ENCODE results near the gene DAPK1. TPM values are rescaled to one million over a fixed set of nuclear protein-coding genes. Genes with fewer than 3 reads are reported as not detected.
A peak's percentile ranks its signal among the peaks of the same experiment; 100 is the strongest.

The DAPK1 gene
- total RNA-seq, 1 donor from 2014 or later, result 24.6 TPM

DNA sequence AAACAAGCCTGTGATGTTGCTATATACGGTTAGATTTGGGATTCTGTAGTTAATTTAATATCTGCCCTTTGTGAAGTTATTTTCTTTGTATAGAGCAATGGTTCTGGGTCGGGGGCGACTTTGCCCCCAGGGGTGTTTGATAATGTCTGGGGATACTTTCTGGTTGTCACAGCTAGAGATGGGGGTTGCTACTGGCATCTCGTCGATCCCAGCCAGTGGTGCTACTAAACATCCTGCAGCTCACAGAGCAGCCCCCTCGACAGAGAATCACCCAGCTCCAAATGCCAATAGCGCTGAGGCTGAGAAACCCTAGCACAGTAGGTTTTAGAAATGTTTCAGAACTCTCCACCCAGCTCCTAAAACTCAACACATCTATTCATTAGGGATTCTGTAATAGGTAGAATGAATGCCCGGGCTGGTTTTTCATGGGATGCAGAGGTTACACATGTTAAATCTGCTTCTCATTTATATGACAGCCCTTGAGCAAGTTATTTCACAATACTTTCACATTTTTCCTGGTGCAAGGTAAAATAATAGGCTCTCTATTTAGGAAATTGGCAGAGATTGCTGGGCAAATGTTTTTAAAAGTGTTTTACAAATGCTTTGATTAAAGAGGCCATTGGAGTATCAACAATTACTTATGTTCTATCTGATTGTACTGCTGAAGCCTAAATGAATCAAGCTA lies 153.1 kb downstream of the DAPK1 start:
- no peaks in the 10 kb centered on the region for H3K36me3 ChIP-seq
- TF ChIP-seq POLR2A (IDR thresholded peaks at IDR 0.05) (no peak), POLR2AphosphoS5 (IDR thresholded peaks at IDR 0.05; ENCODE audit: insufficient read depth in 1 of 2, low read depth in 1 of 2) (no peak)
- TF ChIP-seq, protein P1, sequence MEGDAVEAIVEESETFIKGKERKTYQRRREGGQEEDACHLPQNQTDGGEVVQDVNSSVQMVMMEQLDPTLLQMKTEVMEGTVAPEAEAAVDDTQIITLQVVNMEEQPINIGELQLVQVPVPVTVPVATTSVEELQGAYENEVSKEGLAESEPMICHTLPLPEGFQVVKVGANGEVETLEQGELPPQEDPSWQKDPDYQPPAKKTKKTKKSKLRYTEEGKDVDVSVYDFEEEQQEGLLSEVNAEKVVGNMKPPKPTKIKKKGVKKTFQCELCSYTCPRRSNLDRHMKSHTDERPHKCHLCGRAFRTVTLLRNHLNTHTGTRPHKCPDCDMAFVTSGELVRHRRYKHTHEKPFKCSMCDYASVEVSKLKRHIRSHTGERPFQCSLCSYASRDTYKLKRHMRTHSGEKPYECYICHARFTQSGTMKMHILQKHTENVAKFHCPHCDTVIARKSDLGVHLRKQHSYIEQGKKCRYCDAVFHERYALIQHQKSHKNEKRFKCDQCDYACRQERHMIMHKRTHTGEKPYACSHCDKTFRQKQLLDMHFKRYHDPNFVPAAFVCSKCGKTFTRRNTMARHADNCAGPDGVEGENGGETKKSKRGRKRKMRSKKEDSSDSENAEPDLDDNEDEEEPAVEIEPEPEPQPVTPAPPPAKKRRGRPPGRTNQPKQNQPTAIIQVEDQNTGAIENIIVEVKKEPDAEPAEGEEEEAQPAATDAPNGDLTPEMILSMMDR (IDR thresholded peaks at IDR 0.05), result no peak
- intact Hi-C loops (cut with DNase I), result no loop called here
- H3K27me3 ChIP-seq, result no peaks in the 10 kb centered on the region
- H3K4me3 ChIP-seq, result no peak overlapping the region
- H3K4me1 ChIP-seq, result peaks cover 6% of the 10 kb centered on the region
- DNase-seq (ENCODE audit: extremely low spot score in 2 of 2), result no peak
- H3K9me3 ChIP-seq, result no peaks in the 10 kb centered on the region
- H3K27ac ChIP-seq, result no peak overlapping the region

DNA sequence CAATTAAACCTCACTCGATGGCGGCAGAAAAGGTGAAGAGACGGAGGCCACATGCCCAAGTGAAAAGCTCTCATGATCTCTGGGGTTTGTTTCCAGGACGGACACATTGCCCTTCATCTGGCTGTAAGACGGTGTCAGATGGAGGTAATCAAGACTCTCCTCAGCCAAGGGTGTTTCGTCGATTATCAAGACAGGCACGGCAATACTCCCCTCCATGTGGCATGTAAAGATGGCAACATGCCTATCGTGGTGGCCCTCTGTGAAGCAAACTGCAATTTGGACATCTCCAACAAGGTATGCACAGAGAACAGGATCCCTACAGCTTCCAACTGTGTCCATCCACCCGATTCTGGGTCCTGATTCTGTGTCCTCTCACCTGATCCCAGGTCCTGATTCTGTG lies 153.8 kb downstream of the DAPK1 start:
- TF ChIP-seq POLR2AphosphoS5 (IDR thresholded peaks at IDR 0.05; ENCODE audit: insufficient read depth in 1 of 2, low read depth in 1 of 2) (no peak), POLR2A (IDR thresholded peaks at IDR 0.05) (no peak)
- TF ChIP-seq, protein P1 (IDR thresholded peaks at IDR 0.05), result no peak
- DNase-seq (ENCODE audit: extremely low spot score in 2 of 2), result no peak
- H3K4me3 ChIP-seq, result no peak overlapping the region
- peaks cover 6% of the 10 kb centered on the region for H3K4me1 ChIP-seq
- intact Hi-C loops (cut with DNase I), result no loop called here
- no peaks in the 10 kb centered on the region for H3K36me3 ChIP-seq
- H3K27me3 ChIP-seq, result no peaks in the 10 kb centered on the region
- no peaks in the 10 kb centered on the region for H3K9me3 ChIP-seq
- no peak overlapping the region for H3K27ac ChIP-seq

DNA sequence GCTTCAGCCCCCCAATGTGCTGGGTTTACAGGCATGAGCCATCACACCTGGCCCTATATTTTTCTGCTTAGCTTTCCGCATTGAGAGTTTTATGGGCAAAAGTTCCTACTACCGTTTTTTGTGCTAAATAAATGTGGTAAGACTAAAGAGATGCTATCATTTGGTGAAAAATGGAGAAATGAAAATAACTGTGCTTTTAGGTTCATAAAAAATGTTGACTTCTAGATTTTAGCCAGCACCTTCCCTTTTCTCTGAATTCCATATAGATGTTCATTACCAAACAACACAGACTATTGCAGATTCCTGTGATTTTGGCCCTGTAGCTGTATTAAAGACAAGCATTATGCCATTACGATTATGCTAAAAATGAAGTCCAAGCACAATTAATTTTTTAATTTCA lies 156.3 kb downstream of the DAPK1 start:
- intact Hi-C loops (cut with DNase I), result no loop called here
- Histone ChIP-seq H3K9me3 (no peaks in the 10 kb centered on the region), H3K4me1 (peaks cover 6% of the 10 kb centered on the region), H3K36me3 (no peaks in the 10 kb centered on the region), H3K27me3 (no peaks in the 10 kb centered on the region), H3K27ac (no peak overlapping the region), H3K4me3 (no peak overlapping the region)
- TF ChIP-seq POLR2A (IDR thresholded peaks at IDR 0.05) (no peak), POLR2AphosphoS5 (IDR thresholded peaks at IDR 0.05; ENCODE audit: insufficient read depth in 1 of 2, low read depth in 1 of 2) (no peak)
- TF ChIP-seq, protein P1 (IDR thresholded peaks at IDR 0.05), result no peak
- no peak for DNase-seq (ENCODE audit: extremely low spot score in 2 of 2)

DNA sequence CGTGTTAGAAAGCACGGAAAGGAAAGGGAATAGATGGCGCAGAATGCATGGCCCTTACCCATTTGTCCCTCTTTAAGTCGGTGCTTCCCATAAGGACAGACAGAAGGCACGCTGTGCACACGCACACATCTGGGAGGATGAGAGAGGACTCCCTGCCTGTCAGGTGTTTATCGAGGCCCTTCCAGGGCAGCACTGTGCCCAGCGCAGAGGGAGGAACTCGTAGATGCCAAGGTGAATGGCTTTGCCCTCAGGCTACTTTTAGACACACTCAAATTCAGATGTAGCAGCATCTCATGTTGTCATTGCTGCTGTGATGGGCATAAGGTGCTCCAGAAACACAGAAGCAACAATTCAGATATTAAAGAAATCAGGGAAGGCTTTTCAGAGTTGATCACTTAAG lies 158.1 kb downstream of the DAPK1 start:
- no peak for TF ChIP-seq POLR2A (IDR thresholded peaks at IDR 0.05)
- TF ChIP-seq, protein P1 (IDR thresholded peaks at IDR 0.05), result no peak
- no peak for TF ChIP-seq POLR2AphosphoS5 (IDR thresholded peaks at IDR 0.05; ENCODE audit: insufficient read depth in 1 of 2, low read depth in 1 of 2)
- H3K4me3 ChIP-seq, result no peak overlapping the region
- no peak for DNase-seq (ENCODE audit: extremely low spot score in 2 of 2)
- intact Hi-C loops (cut with DNase I), result no loop called here
- H3K9me3 ChIP-seq, result no peaks in the 10 kb centered on the region
- no peaks in the 10 kb centered on the region for H3K27me3 ChIP-seq
- no peaks in the 10 kb centered on the region for H3K36me3 ChIP-seq
- peaks cover 6% of the 10 kb centered on the region for H3K4me1 ChIP-seq
- H3K27ac ChIP-seq, result no peak overlapping the region

DNA sequence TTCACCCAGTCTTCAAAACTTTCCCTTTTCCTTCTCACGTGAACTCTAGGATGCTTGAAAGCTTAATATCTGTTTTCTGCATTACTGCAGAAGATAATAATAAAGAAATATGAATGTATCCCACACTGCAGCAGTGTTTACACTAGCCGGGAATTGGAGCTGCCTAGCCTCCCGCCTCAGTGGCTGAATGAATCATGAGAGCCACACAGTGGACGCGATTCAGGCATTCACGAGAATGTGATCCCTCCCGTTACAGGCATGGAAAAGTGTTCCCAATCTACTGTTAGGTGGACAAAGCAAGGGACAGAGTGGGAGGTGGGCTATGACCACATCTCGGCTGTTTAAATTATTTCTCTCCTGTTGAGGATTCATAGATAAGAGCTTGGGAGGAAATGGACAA lies 158.8 kb downstream of the DAPK1 start:
- DNase-seq (ENCODE audit: extremely low spot score in 2 of 2), result peak in 1 of 2 donors; percentile 31
- no peak for TF ChIP-seq POLR2AphosphoS5 (IDR thresholded peaks at IDR 0.05; ENCODE audit: insufficient read depth in 1 of 2, low read depth in 1 of 2)
- TF ChIP-seq, protein P1 (IDR thresholded peaks at IDR 0.05), result no peak
- Histone ChIP-seq H3K4me3 (no peak overlapping the region), H3K27me3 (no peaks in the 10 kb centered on the region), H3K9me3 (no peaks in the 10 kb centered on the region), H3K4me1 (peaks cover under 1% of the 10 kb centered on the region), H3K27ac (no peak overlapping the region), H3K36me3 (no peaks in the 10 kb centered on the region)
- intact Hi-C loops (cut with DNase I), result no loop called here

All from vagina (tissue), 2 donors.